ENCODE measurements around the gene ZSCAN21.
A peak's percentile ranks its signal among the peaks of the same experiment; 100 is the strongest.

The ZSCAN21 gene

GRCh38 chr7:100099452-100099851 is 49.9 kb downstream of the ZSCAN21 start:
- DNase-seq (ENCODE audit: low read depth), result no peak
- peak overlapping the region; percentile 94 for H3K4me3 ChIP-seq (ENCODE audit: low read length)
- TF ChIP-seq, protein P1, sequence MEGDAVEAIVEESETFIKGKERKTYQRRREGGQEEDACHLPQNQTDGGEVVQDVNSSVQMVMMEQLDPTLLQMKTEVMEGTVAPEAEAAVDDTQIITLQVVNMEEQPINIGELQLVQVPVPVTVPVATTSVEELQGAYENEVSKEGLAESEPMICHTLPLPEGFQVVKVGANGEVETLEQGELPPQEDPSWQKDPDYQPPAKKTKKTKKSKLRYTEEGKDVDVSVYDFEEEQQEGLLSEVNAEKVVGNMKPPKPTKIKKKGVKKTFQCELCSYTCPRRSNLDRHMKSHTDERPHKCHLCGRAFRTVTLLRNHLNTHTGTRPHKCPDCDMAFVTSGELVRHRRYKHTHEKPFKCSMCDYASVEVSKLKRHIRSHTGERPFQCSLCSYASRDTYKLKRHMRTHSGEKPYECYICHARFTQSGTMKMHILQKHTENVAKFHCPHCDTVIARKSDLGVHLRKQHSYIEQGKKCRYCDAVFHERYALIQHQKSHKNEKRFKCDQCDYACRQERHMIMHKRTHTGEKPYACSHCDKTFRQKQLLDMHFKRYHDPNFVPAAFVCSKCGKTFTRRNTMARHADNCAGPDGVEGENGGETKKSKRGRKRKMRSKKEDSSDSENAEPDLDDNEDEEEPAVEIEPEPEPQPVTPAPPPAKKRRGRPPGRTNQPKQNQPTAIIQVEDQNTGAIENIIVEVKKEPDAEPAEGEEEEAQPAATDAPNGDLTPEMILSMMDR (conservative IDR thresholded peaks at IDR 0.05; ENCODE audit: low read depth, low read length), result no peak

DNA sequence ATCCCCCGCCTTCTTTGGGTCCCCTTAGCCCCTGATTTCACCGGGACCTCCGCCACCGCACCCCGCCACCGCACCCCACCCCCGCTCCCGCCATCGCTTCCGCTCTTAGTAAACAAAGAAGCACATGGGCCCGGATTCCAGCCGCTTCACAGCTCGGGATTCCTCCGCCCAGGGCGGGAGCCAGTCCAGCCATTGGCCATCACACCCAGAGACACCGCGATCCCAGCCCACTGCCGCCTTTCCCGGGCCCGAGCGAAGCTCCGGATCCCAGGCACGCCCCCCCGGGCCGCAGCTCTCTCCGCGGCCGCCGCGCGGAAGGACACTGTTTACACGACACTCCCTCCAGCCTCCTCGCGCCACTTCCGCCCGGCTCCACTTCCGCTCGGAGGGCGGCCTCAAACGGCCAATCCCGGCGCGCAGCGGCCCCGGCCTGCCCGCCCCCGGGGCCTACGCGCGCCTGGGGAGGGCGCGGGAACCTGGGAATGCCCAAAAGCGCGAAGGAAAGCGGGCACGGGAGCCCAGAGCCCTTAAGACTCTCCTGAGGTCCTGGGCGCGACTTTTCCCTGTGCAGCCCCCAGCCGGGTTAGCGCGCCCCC is 50.9 kb downstream of the ZSCAN21 start:
- peak; percentile 94 for DNase-seq (ENCODE audit: low read depth)
- TF ChIP-seq, protein P1 (conservative IDR thresholded peaks at IDR 0.05; ENCODE audit: low read depth, low read length), result no peak

GRCh38 chr7:100101016-100101862 is 51.7 kb downstream of the ZSCAN21 start, which contains the start of the genes AP4M1 and MCM7:
TSS of gene AP4M1 (plus strand) at chr7:100101643. CDS start at chr7:100101715, 72 bp downstream.
TSS of gene MCM7 (minus strand) at chr7:100101397. CDS start at chr7:100101294, 103 bp downstream.
- DNase-seq (ENCODE audit: low read depth), result peak; percentile 97
- TF ChIP-seq, protein P1 (conservative IDR thresholded peaks at IDR 0.05; ENCODE audit: low read depth, low read length), result no peak
- H3K4me3 ChIP-seq (ENCODE audit: low read length), result peak within 1 kb of the TSS; percentile 94

More for the DNA sequence above, 50.9 kb downstream of the ZSCAN21 start:
- peak overlapping the region; percentile 94 for H3K4me3 ChIP-seq (ENCODE audit: low read length)

GRCh38 chr7:100102950-100103840 is 53.6 kb downstream of the ZSCAN21 start:
- TF ChIP-seq, protein P1 (conservative IDR thresholded peaks at IDR 0.05; ENCODE audit: low read depth, low read length), result no peak
- no peak for DNase-seq (ENCODE audit: low read depth)
- no peak overlapping the region for H3K4me3 ChIP-seq (ENCODE audit: low read length)

GRCh38 chr7:100105534-100105933 is 56.0 kb downstream of the ZSCAN21 start:
- TF ChIP-seq, protein P1 (conservative IDR thresholded peaks at IDR 0.05; ENCODE audit: low read depth, low read length), result no peak
- no peak overlapping the region for H3K4me3 ChIP-seq (ENCODE audit: low read length)

DNA sequence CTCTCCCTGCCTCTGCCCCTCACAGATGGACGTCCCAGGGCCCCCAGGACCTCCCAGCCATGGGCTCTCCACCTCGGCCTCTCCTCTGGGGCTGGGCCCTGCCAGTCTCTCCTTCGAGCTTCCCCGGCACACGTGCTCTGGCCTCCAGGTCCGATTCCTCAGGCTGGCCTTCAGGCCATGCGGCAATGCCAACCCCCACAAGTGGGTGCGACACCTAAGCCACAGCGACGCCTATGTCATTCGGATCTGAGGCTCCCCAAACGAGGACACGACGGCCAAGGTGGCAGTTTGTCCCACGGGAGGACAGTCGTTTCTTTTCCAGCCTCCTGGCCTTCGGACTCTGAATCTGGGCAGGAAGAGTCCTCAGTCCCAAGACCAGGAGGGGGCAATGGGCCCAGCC is 57.1 kb downstream of the ZSCAN21 start:
- no peak overlapping the region for H3K4me3 ChIP-seq (ENCODE audit: low read length)

More at GRCh38 chr7:100105534-100105933, 56.0 kb downstream of the ZSCAN21 start:
- no peak for DNase-seq (ENCODE audit: low read depth)

More for the DNA sequence above, 57.1 kb downstream of the ZSCAN21 start:
- DNase-seq (ENCODE audit: low read depth), result no peak
- TF ChIP-seq, protein P1 (conservative IDR thresholded peaks at IDR 0.05; ENCODE audit: low read depth, low read length), result no peak
